HG02852 (cell line): ENCODE data around the gene WNT6.

Experiments
- ATAC-seq: cut with Tn5 transposase; IDR thresholded peaks from one replicate; pipeline ENCODE4 v1.9.1; 2021; ENCODE audit warnings: mild to moderate bottlenecking, moderate library complexity; ENCODE audit not compliant: unreplicated experiment

The WNT6 gene

DNA sequence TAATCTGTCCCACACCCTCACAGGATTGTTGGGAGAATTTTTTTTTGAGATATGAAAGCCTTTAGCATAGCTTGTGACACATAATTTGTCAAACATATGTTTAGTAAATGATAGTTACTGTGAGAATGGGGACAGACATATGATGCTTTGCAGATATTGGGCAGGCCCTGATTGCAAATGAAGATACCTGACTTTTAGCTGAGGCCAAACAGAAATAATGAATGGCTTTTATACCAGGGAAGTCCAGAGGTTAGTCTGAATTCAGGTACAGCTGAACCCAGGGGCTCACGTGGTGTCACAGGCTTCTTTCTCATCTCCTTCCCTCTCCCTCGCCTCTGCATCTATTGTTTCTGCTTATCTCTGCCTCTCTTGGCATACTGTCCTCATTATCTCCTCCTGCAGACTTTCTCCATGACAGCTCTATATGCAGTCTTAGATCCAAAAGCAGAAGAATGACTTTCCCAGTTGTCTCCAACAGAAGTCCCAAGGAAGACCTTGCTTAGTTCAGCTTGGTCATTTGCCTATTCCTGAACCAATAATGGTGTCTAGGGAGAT is 16.2 kb downstream of the WNT6 start:
- no peak for ATAC-seq

DNA sequence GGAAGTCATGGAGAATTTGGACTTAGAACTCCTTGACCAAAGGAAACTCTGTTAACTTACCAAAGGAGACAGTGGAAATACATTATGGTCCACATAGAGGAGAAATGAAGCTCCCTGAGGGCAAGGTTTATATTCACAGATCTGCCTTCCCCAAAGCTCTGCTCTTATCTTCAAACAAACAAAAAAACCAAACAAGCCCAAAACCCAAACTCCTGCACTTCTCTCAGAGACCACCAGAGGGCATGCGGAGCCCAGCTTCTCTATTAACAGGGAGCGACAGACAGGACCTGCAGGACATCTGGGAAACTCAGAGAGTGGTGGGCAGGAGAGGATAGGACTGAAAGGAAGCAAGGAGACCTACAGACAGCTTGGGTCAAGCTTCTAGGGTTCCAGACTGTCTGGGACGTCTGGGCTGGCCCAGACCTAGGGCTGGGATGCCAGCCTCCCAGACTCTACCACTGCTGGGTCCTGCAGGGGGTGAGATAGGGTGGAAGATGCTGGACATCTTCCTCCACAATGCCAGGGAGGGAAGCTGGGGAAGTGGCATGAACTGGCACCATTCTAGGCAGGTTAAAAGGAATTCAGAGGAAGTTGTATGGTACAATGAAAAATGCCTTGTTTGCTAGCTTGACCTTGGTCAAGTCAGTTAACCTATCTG is 17.1 kb downstream of the WNT6 start:
- no peak for ATAC-seq

DNA sequence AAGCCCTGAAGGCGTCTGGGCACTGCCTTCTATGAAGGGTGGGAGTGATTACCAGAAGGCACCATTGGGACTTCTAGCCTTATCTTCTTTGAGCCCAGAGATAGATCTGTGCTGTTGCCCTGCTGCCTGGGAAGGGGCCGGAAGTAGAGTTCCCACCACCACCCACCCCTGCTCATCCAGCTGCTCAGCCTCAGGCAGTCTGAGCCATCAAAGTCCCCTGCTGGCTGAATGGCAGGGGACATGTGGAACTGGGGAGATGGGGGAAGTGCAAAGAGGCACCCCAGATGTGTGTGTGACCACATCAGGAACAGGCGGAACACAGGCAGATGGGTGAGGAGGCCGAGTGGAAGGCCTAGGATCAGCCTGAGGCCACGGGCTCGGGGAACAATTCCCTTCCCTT is 17.7 kb downstream of the WNT6 start:
- no peak for ATAC-seq

DNA sequence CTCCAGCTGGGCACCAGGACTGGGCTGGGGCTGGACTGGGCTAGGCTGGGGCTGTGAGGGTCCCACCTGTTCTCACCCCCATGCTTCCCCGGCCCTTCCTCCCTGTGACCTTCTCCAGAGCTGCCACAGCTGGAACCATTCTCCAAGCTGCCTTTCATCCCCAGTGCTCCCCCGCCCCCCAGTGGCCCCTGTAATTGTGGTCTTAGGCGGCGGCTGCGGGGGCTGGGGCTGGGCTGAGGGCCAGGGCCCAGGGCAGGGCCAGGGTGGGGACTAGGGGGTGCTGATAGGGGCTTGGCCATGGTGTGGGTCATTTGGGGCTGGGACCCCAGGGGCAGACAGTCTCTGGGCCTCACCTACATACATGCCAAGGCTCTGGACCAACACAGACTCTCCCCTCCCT is 18.3 kb downstream of the WNT6 start:
- ATAC-seq, result no peak

DNA sequence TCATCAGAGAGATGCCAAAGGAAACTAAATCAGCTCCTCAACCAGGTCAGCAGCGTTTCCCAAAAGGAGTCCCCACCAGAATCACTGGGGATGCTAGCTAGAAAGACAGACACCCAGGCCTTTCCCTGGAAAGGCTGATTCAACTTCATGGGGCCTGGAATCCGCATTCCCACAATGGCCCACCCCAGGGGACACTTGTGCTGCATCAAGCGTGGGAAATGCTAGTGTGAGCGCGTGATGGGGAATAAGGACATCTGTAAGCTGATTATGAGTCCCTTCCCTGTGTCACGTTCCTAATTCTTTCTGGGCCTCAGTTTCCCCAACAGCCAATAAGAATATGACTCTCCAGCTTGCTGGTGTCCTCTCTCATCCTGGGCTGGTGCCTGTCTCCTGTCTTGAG is 18.9 kb downstream of the WNT6 start:
- ATAC-seq, result no peak

GRCh38 chr2:218878926-218879761 is 19.5 kb downstream of the WNT6 start:
- ATAC-seq, result no peak

- ATAC-seq, result no peak
Observed at GRCh38 chr2:218879776-218880101, 20.1 kb downstream of the WNT6 start.

DNA sequence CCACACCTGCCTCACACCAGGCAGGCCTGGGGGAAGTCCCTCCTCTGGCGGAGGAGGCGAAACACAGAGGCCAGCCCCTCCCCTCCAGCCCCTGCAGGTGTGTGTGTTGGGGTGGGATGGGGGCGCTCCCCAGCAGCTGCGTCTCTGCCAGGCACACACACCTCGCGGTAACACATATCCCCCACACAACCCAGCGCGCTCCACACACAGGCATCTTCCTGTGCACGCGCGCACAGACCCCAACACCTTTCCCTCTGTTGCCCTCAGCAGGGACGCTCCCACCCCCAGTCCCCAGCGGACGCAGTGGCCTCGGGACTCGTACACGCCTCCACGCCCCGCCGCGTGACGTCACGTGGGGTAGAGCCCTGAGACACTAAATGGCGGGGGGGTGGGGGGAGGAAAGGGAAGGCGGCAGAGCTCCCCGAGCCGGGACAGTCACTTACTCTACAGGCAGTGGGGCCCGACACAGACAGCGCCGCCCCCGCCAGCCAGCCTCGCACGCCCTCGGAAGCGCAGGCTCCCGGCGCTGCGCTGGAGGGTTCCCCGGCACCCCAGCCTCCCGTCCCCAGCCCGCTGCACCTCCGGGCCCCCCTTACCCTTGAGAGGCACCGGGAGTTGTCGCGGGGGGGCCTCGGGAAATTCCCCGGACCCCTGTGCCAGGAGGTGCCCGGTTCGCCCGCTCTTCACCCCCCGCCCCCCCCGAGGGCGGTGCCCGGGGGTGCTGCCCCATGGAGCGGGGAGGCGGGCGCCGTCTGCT is 20.7 kb downstream of the WNT6 start, which contains the start of gene WNT10A:
Gene WNT10A (plus strand): TSS at position 751 of the 757 bp plus-strand sequence. CDS start 144 bp downstream, outside the sequence.
- peak; percentile 71 for ATAC-seq

- peak; percentile 0 for ATAC-seq
Observed at GRCh38 chr2:218880859-218881594, 21.4 kb downstream of the WNT6 start.

DNA sequence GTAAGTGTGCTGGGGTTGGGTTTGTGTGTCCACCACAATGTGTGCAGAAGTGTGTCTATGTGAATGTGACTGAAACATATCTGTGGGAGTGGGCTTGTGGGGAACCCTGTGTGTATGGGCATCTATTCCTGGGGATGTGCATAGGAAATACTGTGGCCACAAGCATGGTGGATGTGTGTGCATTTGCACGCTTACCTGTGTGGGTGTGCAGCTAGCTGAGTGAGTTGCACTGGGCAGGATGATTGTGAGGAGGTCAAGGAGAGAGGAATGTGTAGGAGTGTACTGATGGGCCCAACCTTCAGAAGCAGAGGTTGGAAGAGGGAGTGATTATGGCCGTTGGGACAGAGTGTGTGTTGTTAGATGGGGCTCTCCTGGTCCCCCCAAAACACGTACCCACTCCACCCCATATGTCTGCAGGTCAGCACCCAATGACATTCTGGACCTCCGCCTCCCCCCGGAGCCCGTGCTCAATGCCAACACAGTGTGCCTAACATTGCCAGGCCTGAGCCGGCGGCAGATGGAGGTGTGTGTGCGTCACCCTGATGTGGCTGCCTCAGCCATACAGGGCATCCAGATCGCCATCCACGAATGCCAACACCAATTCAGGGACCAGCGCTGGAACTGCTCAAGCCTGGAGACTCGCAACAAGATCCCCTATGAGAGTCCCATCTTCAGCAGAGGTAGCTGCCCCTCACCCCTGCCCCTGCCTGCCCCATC is 22.3 kb downstream of the WNT6 start:
- no peak for ATAC-seq

- no peak for ATAC-seq
Observed at GRCh38 chr2:218882461-218882816, 22.8 kb downstream of the WNT6 start.

GRCh38 chr2:218882866-218883366 is 23.3 kb downstream of the WNT6 start:
- ATAC-seq, result no peak

DNA sequence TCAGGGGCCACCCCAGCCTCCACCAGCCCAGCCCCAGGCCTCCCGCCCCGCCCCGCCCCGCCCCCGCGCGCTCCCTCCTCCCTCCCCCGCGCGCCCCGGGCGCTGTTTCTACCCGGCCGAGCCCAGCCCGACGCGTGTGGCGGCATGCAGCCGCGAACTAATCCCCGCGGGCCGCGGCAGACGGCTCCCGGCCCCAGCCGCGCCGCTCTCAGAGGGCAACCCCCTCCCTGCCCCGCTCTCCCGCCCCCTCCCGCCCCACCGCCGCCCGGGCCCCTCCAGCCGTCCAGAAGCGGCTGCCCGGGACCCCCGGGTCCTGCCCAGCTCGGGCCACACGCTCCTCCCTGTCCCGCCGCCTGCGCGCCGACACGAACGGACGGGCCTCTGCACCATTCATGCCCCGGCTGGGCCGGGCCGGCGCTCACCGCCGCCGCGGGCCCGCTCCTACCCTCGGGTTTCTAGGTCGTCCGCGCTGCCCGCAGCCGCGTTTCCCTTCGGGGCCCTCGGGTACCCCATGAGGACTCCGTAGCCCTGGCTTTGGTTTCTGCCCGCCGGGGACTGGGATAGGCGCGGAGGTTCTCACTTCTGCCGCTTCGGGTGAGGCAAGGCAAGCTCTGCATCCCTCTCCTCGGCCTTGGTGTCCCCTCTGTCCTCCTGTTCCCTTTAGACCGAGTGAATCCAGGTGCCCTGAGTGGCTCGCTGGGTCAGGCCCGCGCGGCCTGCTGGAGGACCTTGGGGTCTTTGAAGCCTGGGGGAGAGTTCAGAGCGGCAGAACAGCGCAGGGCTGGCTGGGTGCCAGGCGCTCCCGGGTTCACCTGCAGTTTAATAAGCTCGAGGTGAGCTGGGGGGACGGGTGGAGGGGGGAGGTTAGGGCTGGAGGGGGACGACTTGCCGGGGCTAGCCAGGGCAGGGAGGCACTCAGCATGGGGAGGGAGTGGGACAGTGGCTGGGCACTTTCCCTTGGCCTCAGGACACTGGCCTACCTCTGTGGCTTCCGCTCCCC is 24.2 kb downstream of the WNT6 start:
- no peak for ATAC-seq

GRCh38 chr2:218884519-218884918 is 24.9 kb downstream of the WNT6 start:
- no peak for ATAC-seq

GRCh38 chr2:218885981-218886947 is 26.7 kb downstream of the WNT6 start:
- ATAC-seq, result peak; percentile 70

DNA sequence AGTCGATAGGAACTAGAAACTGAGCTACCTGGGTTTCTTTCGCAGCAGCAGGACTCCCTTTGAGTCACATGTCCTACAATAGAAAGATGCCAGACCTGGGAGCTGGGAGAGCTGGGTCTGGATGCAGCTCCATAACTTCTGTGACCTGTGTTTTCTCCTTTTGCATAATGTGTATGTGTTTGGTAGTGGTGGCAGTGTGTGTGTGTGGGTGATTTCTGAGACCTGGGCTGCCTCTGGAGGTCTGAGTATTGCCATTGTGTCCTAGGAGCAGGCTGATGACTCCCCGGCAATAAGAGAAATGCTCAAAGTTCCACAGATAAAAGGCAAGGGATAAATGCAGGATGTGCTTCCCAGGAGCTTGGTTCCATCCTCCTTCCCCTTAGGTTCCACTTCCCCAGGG is 27.5 kb downstream of the WNT6 start:
- ATAC-seq, result no peak

- ATAC-seq, result no peak
Observed at GRCh38 chr2:218888341-218888740, 28.7 kb downstream of the WNT6 start.

DNA sequence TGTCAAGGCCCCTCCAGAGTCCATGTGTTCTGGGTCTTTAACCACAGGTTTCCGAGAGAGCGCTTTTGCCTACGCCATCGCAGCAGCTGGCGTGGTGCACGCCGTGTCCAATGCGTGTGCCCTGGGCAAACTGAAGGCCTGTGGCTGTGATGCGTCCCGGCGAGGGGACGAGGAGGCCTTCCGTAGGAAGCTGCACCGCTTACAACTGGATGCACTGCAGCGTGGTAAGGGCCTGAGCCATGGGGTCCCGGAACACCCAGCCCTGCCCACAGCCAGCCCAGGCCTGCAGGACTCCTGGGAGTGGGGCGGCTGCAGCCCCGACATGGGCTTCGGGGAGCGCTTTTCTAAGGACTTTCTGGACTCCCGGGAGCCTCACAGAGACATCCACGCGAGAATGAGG is 30.3 kb downstream of the WNT6 start:
- ATAC-seq, result no peak
